Uterus (tissue), 2 donors: Measurements from ENCODE around the gene VTA1.

ENCODE experiments used
- POLR2A ChIP-seq, 2 donors: fragments of 450-650 bp; IDR thresholded peaks; one replicate each; pipeline ENCODE4 v1.6.1; 2016; ENCODE audit warnings: antibody characterized with exemption in 2 of 2, mild to moderate bottlenecking in 1 of 2, moderate library complexity in 1 of 2
- TF ChIP-seq, protein P1 (sequence below), 4 experiments: fragments of 200-600 bp in 2 of 4; fragments of 450-650 bp in 2 of 4; sonication (generic) in 2 of 4; IDR thresholded peaks; one replicate each; pipeline ENCODE4 v1.5.1; 2016 to 2019; ENCODE audit warnings: antibody characterized with exemption in 4 of 4, mild to moderate bottlenecking in 2 of 4, moderate library complexity in 1 of 4

GRCh38 chr6:142223938-142224337 is 76.9 kb downstream of the VTA1 start:
- TF ChIP-seq, protein P1, sequence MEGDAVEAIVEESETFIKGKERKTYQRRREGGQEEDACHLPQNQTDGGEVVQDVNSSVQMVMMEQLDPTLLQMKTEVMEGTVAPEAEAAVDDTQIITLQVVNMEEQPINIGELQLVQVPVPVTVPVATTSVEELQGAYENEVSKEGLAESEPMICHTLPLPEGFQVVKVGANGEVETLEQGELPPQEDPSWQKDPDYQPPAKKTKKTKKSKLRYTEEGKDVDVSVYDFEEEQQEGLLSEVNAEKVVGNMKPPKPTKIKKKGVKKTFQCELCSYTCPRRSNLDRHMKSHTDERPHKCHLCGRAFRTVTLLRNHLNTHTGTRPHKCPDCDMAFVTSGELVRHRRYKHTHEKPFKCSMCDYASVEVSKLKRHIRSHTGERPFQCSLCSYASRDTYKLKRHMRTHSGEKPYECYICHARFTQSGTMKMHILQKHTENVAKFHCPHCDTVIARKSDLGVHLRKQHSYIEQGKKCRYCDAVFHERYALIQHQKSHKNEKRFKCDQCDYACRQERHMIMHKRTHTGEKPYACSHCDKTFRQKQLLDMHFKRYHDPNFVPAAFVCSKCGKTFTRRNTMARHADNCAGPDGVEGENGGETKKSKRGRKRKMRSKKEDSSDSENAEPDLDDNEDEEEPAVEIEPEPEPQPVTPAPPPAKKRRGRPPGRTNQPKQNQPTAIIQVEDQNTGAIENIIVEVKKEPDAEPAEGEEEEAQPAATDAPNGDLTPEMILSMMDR (IDR thresholded peaks at IDR 0.05) = no peak
- TF ChIP-seq POLR2A (IDR thresholded peaks at IDR 0.05) = no peak
